Coronary artery (tissue), 2 donors: Measurements from ENCODE around the gene IL23R.

Experiments
- DNase-seq: peaks from one replicate; pipeline ENCODE4 v3.0.0-alpha.2; 2017; ENCODE audit warnings: low spot score
- H3K27ac ChIP-seq, 2 donors: fragments of 200-600 bp; sonication (generic); one replicate each; pipeline ENCODE4 v1.5.1; 2016 to 2019
- H3K4me3 ChIP-seq: fragments of 200-600 bp; sonication (generic); 2 replicates; pipeline ENCODE4 v1.5.1; 2016; ENCODE audit warnings: mild to moderate bottlenecking, moderate library complexity
- TF ChIP-seq, protein P1 (sequence below): fragments of 200-600 bp; sonication (generic); IDR thresholded peaks from one replicate; pipeline ENCODE4 v1.5.1; 2019; ENCODE audit warnings: antibody characterized with exemption

The IL23R gene

GRCh38 chr1:67256291-67257172 lies 90.3 kb downstream of the IL23R start:
- TF ChIP-seq, protein P1, sequence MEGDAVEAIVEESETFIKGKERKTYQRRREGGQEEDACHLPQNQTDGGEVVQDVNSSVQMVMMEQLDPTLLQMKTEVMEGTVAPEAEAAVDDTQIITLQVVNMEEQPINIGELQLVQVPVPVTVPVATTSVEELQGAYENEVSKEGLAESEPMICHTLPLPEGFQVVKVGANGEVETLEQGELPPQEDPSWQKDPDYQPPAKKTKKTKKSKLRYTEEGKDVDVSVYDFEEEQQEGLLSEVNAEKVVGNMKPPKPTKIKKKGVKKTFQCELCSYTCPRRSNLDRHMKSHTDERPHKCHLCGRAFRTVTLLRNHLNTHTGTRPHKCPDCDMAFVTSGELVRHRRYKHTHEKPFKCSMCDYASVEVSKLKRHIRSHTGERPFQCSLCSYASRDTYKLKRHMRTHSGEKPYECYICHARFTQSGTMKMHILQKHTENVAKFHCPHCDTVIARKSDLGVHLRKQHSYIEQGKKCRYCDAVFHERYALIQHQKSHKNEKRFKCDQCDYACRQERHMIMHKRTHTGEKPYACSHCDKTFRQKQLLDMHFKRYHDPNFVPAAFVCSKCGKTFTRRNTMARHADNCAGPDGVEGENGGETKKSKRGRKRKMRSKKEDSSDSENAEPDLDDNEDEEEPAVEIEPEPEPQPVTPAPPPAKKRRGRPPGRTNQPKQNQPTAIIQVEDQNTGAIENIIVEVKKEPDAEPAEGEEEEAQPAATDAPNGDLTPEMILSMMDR, result no peak
- DNase-seq, result no peak
- Histone ChIP-seq H3K27ac (no peak overlapping the region), H3K4me3 (no peak overlapping the region)

DNA sequence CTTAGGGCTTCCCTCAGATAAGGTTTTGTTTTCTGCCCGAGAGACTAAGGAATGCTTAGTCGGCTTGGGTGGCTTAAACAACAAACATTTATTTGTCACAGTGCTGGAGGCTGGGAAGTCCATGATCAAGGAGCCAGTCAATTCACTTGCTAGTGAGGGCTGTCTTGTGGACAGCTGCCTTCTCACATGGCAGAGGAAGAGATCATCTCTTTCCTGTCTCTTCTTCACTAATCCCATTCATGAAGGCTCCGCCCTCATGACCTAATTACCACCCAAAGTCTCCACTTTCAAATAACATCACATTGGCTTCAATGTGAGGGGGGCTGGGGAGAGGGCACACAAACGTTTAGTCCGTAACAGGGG lies 90.9 kb downstream of the IL23R start:
- no peak for DNase-seq
- H3K4me3 ChIP-seq, result no peak overlapping the region
- TF ChIP-seq, protein P1, result no peak
- no peak overlapping the region for H3K27ac ChIP-seq

DNA sequence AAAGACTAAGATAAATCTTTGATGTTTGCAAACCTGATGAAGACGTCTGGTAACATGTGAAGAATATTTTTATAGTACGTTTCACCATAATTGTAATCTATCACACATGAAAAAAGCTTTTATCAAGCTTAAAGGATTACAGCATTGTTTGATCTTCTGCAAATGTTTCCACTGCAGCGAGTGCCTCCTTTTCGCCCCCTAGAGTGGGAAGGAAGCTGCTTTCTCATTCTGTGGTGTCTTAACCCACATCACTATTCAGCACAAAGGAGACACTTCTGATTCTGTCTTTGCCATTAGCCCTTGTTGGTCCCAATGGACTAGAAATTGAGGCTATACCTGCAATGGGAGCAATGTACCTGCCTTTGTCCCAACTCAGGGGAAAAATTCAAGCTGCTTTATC lies 95.4 kb downstream of the IL23R start:
- DNase-seq, result no peak
- TF ChIP-seq, protein P1, result no peak
- H3K27ac ChIP-seq, result no peak overlapping the region
- H3K4me3 ChIP-seq, result no peak overlapping the region

DNA sequence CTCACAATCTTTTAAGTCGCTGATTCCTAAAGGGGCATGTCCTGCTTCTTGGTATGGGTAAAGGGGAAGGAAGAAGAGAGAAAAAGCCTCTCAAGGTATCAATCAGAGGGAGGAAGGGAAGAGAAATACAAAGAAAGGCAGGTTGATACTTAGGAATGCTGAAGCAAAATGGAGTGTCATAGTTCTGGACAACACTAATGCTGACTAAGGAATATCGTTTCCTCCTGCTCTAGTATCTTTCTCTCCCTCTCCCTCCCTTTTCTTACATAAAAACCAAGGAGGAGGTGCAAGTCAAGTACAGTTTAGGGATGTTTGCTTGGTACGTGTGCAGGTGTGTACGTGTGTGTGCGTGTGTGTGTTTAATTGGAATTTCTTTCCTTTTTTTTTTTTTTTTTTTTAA lies 96.5 kb downstream of the IL23R start:
- no peak for DNase-seq
- Histone ChIP-seq H3K4me3 (no peak overlapping the region), H3K27ac (no peak overlapping the region)
- TF ChIP-seq, protein P1, result no peak

GRCh38 chr1:67264152-67264551 lies 97.9 kb downstream of the IL23R start:
- no peak for DNase-seq
- TF ChIP-seq, protein P1, result no peak
- H3K27ac ChIP-seq, result no peak overlapping the region
- H3K4me3 ChIP-seq, result no peak overlapping the region

DNA sequence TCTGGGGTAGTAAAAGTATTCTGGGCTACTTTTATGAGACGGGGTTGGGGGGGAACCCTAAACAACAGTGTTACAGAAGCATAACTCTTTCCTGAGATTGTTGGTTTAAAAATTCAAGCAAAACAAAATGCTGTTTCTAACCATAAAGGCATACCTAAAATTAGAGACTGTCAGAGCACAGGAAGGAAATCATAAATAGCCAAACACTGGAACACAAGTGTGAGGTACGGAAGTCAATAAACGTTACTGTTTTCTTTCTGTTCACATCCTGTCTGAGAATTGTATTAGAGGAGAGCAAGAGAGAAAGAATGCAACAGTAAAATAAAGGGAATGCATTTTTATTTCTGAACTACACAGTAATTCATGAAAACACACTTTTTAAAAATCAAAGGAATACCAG lies 98.6 kb downstream of the IL23R start:
- TF ChIP-seq, protein P1, result no peak
- no peak for DNase-seq
- no peak overlapping the region for H3K27ac ChIP-seq
- H3K4me3 ChIP-seq, result no peak overlapping the region

- DNase-seq, result no peak
- TF ChIP-seq, protein P1, result no peak
- Histone ChIP-seq H3K27ac (no peak overlapping the region), H3K4me3 (no peak overlapping the region)
These were observed 102.8 kb downstream of the IL23R start for GRCh38 chr1:67269061-67269460.
